K562 (cell line): ENCODE results near the gene PDZRN3. TPM values are rescaled to one million over a fixed set of nuclear protein-coding genes. Genes with fewer than 3 reads are reported as not detected.

ENCODE experiments used
- ATAC-seq: fragments of 200-7000 bp; cut with Tn5 transposase; 3 replicates; pipeline ENCODE4 v1.9.1; 2020; ENCODE audit warnings: moderate library complexity
- BruUV-seq: library from RNA; stranded (reverse); fragments of 400-500 nt; replicated peaks from 2 replicates; lab custom pipeline; 2021; lab: Mats Ljungman, UMichigan
- CTCF ChIA-PET: fragments of 300-600 bp; formaldehyde crosslinking; extraction: SDS; loops from one replicate; lab custom pipeline; 2021; ENCODE audit warnings: low intra/inter-chr PET ratio; lab: Yijun Ruan, JAX
- POLR2A ChIA-PET: fragments of 300-600, 350-650 bp; sonication (Branson Sonifier 250); formaldehyde crosslinking; extraction: SDS; loops from one replicate; lab custom pipeline; 2021; ENCODE audit warnings: antibody characterized with exemption, inconsistent platforms; lab: Yijun Ruan, JAX
- DNase-seq, 4 experiments: peaks; one replicate each; pipeline versions ENCODE4 v3.0.0 to v3.0.0-alpha.2; 2011 to 2018; ENCODE audit warnings: low spot score in 3 of 4, mixed read lengths in 3 of 4; ENCODE audit errors: extremely low read depth in 1 of 4
- FAIRE-seq: peaks from 2 replicates; lab custom pipeline; 2011; peaks lifted over from hg19 to GRCh38; lab: Jason Lieb, UNC
- H2AFZ ChIP-seq: 2 replicates; pipeline ENCODE4 v1.6.0; 2011; ENCODE audit warnings: low read depth, low read length, control low read depth, inconsistent platforms
- H3K27ac ChIP-seq: fragments of 200-600 bp; 3 replicates; pipeline ENCODE4 v1.8.0; 2011; ENCODE audit warnings: low read depth, mild to moderate bottlenecking, control low read depth, inconsistent platforms, low read length, moderate library complexity, mixed read lengths; ENCODE audit errors: extremely low read depth
- H3K27me3 ChIP-seq, 2 experiments: fragments of 300-600 bp in 1 of 2; 2 replicates in 1 of 2; 3 replicates in 1 of 2; pipeline versions ENCODE4 v1.6.0 to v1.8.0; 2011; ENCODE audit warnings: inconsistent platforms in 2 of 2, low read length in 2 of 2, mild to moderate bottlenecking in 1 of 2, mixed read lengths in 1 of 2, moderate library complexity in 1 of 2; ENCODE audit not compliant: control insufficient read depth in 2 of 2, insufficient read depth in 2 of 2
- H3K36me3 ChIP-seq: fragments of 300-600 bp; 3 replicates; pipeline ENCODE4 v1.8.0; 2011; ENCODE audit warnings: mild to moderate bottlenecking, low read length, inconsistent platforms; ENCODE audit not compliant: control insufficient read depth, insufficient read depth
- H3K4me1 ChIP-seq, 2 experiments: fragments of 200-600 bp in 1 of 2; replicated peaks in 1 of 2; 2 replicates in 1 of 2; 3 replicates in 1 of 2; pipeline versions ENCODE4 v1.5.1 to v1.8.0; 2011; ENCODE audit warnings: inconsistent platforms in 2 of 2, low read length in 2 of 2, mild to moderate bottlenecking in 1 of 2, mixed read lengths in 1 of 2, moderate library complexity in 1 of 2; ENCODE audit not compliant: control insufficient read depth in 2 of 2, insufficient read depth in 2 of 2
- H3K4me2 ChIP-seq: 2 replicates; pipeline ENCODE4 v1.6.1; 2011; ENCODE audit warnings: low read length, control low read depth, inconsistent platforms, mixed read lengths; ENCODE audit not compliant: insufficient read depth
- H3K4me3 ChIP-seq: fragments of 200-600 bp; sonication (generic), shearing (Covaris generic); 2 replicates; pipeline ENCODE4 v1.5.1; 2016; ENCODE audit warnings: control low read depth, inconsistent platforms
- H3K79me2 ChIP-seq: fragments of 200-600 bp; 3 replicates; pipeline ENCODE4 v1.8.0; 2011; ENCODE audit warnings: low read length, inconsistent platforms; ENCODE audit not compliant: control insufficient read depth, insufficient read depth
- H3K9ac ChIP-seq, 2 experiments: 2 replicates each; pipeline versions ENCODE4 v1.6.0 to v1.6.1; 2011; ENCODE audit warnings: low read depth in 2 of 2, low read length in 2 of 2, control low read depth in 1 of 2, inconsistent platforms in 1 of 2, mild to moderate bottlenecking in 1 of 2, mixed read lengths in 1 of 2; ENCODE audit not compliant: insufficient read depth in 1 of 2
- H3K9me1 ChIP-seq: one replicate; pipeline ENCODE4 v1.6.0; 2011; ENCODE audit warnings: inconsistent platforms, mild to moderate bottlenecking, low read length, moderate library complexity; ENCODE audit not compliant: control insufficient read depth, insufficient read depth
- H3K9me3 ChIP-seq: replicated peaks from 2 replicates; pipeline ENCODE4 v1.5.1; 2011; ENCODE audit warnings: low read depth, low read length, inconsistent platforms; ENCODE audit not compliant: control insufficient read depth, insufficient read depth
- H4K20me1 ChIP-seq: replicated peaks from 2 replicates; pipeline ENCODE4 v1.6.1; 2011; ENCODE audit warnings: low read length, inconsistent platforms, mixed read lengths; ENCODE audit not compliant: control insufficient read depth, insufficient read depth
- ARHGAP35 ChIP-seq: fragments of 450-650 bp; IDR thresholded peaks from 2 replicates; pipeline ENCODE4 v1.6.1; 2018; ENCODE audit not compliant: partially characterized antibody
- DMBX1 ChIP-seq: fragments of 250-450 bp; sonication (Bioruptor Pico); IDR thresholded peaks from 2 replicates; pipeline ENCODE4 v1.8.0; 2022; ENCODE audit warnings: inconsistent platforms, mild to moderate bottlenecking, moderate library complexity, borderline replicate concordance
- FOXJ3 ChIP-seq: sonication (generic); formaldehyde crosslinking; IDR thresholded peaks from 2 replicates; pipeline ENCODE4 v1.4.0; 2020; ENCODE audit warnings: mild to moderate bottlenecking, missing genetic modification reagents
- ILF3 ChIP-seq: fragments of 450-650 bp; IDR thresholded peaks from 2 replicates; pipeline ENCODE4 v1.6.1; 2018; ENCODE audit warnings: antibody characterized with exemption, mild to moderate bottlenecking, moderate library complexity, borderline replicate concordance
- NR2C2 ChIP-seq, 2 experiments: fragments of 200-800 bp in 1 of 2; sonication (Bioruptor generic) in 1 of 2; sonication (generic) in 1 of 2; formaldehyde crosslinking in 1 of 2; IDR thresholded peaks; 2 replicates each; pipeline versions ENCODE4 v1.6.1 to v1.8.0; 2016 to 2022; ENCODE audit warnings: mild to moderate bottlenecking in 1 of 2, missing compliant biosample characterization in 1 of 2, missing genetic modification characterization in 1 of 2, missing genetic modification reagents in 1 of 2
- SMARCA5 ChIP-seq: fragments of 450-650 bp; IDR thresholded peaks from 2 replicates; pipeline ENCODE4 v1.6.1; 2016
- ZNF277 ChIP-seq: fragments of 250-450 bp; sonication (Bioruptor Pico); IDR thresholded peaks from 2 replicates; pipeline ENCODE4 v1.8.0; 2022; ENCODE audit warnings: inconsistent platforms, mild to moderate bottlenecking, moderate library complexity, borderline replicate concordance
- ZNF431 ChIP-seq: sonication (generic); formaldehyde crosslinking; IDR thresholded peaks from 2 replicates; pipeline ENCODE4 v1.8.0; 2022; ENCODE audit warnings: mild to moderate bottlenecking, missing genetic modification reagents
- WGBS: fragments of 100-300 bp; shearing (Covaris generic); methylation state at CpG from one replicate; pipeline ENCODE4 v1.1.6; 2016; ENCODE audit warnings: low coverage, mixed read lengths; ENCODE audit not compliant: insufficient coverage; ENCODE audit errors: missing lambda C conversion rate; 5-methylcytosine and 5-hydroxymethylcytosine counted together
- in situ Hi-C: fragments of 300-500 bp; cut with MboI; formaldehyde crosslinking; loops from 4 replicates; pipeline ENCODE4 v1.15.0; 2018; ENCODE audit warnings: inconsistent platforms, mixed read lengths
- intact Hi-C: fragments of 100-400 bp; cut with micrococcal nuclease; formaldehyde crosslinking; loops from 2 replicates; pipeline ENCODE4 v1.14.2; 2022
- polyA plus RNA-seq, 8 experiments: library from polyadenylated mRNA; depleted of rRNA in 4 of 8; stranded (reverse) in 5 of 8; unstranded in 3 of 8; fragments of >200 nt; fragmentation: Nextera tagmentation in 2 of 8; fragmentation: Illumina TruSeq in 1 of 8; extraction: Ambion mirVana in 2 of 8; extraction: Trizol in 1 of 8; gene quantifications; 2 replicates each; pipeline versions ENCODE4 v1.2.1 to v1.2.3, GENCODE V29; 2011 to 2014; ENCODE audit warnings: inconsistent platforms in 1 of 8, missing spikeins in 1 of 8
- total RNA-seq, 7 experiments: library from RNA; depleted of rRNA in 6 of 7; stranded (reverse); fragments of >200 nt in 6 of 7; fragmentation: Illumina TruSeq in 2 of 7; extraction: Trizol in 2 of 7; gene quantifications; 2 replicates each; pipeline versions ENCODE4 v1.2.1 to v1.2.3, GENCODE V29; 2011 to 2021; ENCODE audit warnings: low replicate concordance in 1 of 7
- TF ChIP-seq, protein P1 (sequence below): fragments of 250-450 bp; sonication (Bioruptor Pico); IDR thresholded peaks from 2 replicates; pipeline ENCODE4 v1.6.1; 2021; ENCODE audit warnings: mild to moderate bottlenecking
- TF ChIP-seq, protein P2 (sequence below), 2 experiments: fragments of 200-800 bp in 1 of 2; sonication (Bioruptor generic) in 1 of 2; sonication (generic) in 1 of 2; formaldehyde crosslinking in 1 of 2; IDR thresholded peaks in 1 of 2; conservative IDR thresholded peaks in 1 of 2; 2 replicates each; pipeline versions ENCODE4 v1.5.0 to v1.6.1; 2016 to 2020; ENCODE audit warnings: missing compliant biosample characterization in 1 of 2, missing genetic modification characterization in 1 of 2, missing genetic modification reagents in 1 of 2

PDZRN3 gene
- total and polyA plus RNA-seq, 9 of the 15 experiments (the other 6 are each of a cell fraction or from before 2014, with no cell fraction given), result 0.16 TPM; not detected in 8

DNA sequence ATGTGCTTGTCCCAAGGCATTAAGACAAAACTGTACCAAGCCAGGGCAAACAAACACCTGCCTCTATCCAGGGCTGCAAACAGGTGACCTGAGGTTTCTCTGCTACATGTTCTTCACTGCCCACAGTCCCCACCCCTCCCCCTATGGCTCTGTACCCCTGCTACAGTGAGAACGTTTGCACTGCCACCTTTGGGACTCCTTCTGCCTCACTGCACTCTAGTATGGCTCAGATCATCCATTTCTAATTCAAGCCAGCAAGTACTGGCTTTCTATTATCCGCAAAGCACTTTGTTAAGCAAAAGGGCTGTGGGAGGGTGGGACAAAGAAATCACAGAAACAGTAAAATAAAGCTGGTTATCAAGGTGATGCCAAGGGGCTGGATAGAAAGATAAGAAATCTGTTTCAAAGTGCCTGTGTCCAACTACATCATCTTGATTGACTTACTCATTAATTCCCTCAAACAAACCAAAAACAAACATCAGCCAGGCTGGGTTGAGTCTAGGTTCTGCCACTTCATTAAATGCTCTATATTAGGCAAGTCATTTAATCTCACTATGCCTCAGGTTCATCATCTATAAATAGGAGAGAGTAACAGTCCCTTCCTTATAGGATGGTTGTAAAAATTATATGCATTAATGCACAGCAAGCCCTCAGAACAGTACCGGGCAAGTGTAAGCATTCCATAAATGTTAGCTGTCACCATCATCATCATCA lies 95.3 kb downstream of the PDZRN3 start:
- CTCF ChIA-PET, result no interaction called here
- FAIRE-seq, result no peak
- intact Hi-C loops, result no loop called here
- TF ChIP-seq, protein P1, sequence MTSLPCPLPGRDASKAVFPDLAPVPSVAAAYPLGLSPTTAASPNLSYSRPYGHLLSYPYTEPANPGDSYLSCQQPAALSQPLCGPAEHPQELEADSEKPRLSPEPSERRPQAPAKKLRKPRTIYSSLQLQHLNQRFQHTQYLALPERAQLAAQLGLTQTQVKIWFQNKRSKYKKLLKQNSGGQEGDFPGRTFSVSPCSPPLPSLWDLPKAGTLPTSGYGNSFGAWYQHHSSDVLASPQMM (CRISPR knock-in tag), result no peak
- TF ChIP-seq, all 486 proteins: peak for 0
- H3K4me1 ChIP-seq, result no peaks in the 10 kb centered on the region
- H3K9me1 ChIP-seq, result no peaks in the 10 kb centered on the region
- H3K9ac ChIP-seq, result no peak overlapping the region
- BruUV-seq, result no TSS peak
- H3K27ac ChIP-seq, result no peak overlapping the region
- in situ Hi-C loops, result no loop called here
- 0% methylated on average over 3 of the region's 3 CpGs for WGBS
- no peak for DNase-seq
- POLR2A ChIA-PET, result no interaction called here
- H4K20me1 ChIP-seq, result no peaks in the 10 kb centered on the region
- H3K36me3 ChIP-seq, result no peaks in the 10 kb centered on the region
- H3K27me3 ChIP-seq, result no peaks in the 10 kb centered on the region; a peak in 1 of 5 replicates
- H3K79me2 ChIP-seq, result no peaks in the 10 kb centered on the region
- H2AFZ ChIP-seq, result no peak overlapping the region
- no peaks in the 10 kb centered on the region for H3K9me3 ChIP-seq
- no peak overlapping the region for H3K4me3 ChIP-seq
- no peak overlapping the region for H3K4me2 ChIP-seq
- ATAC-seq, result no peak

DNA sequence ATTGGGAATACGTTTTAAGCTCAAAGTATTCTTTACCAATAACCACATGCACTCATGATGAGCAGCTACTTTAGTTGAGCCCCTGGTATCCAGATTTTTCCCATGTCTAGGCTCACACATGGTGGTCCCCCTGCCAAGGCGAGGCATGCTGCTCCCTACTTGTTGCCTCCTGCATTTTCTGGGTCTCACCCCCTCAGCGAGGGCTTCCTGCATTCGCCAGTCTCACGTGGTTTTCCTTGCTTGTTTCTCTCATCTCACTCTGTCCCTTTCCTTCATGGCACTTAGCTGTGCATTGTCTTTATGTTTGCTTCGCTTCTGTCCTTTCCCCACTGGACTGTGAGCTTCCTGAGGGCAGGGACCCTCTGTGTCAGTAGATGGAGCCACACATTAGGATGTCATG lies 99.2 kb downstream of the PDZRN3 start:
- Histone ChIP-seq H3K4me3 (no peak overlapping the region), H3K27ac (no peak overlapping the region), H3K27me3 (no peaks in the 10 kb centered on the region), H3K36me3 (no peaks in the 10 kb centered on the region), H3K9ac (no peak overlapping the region), H3K79me2 (no peaks in the 10 kb centered on the region), H4K20me1 (no peaks in the 10 kb centered on the region), H3K4me1 (no peaks in the 10 kb centered on the region), H3K9me1 (no peaks in the 10 kb centered on the region), H3K9me3 (no peaks in the 10 kb centered on the region), H2AFZ (no peak overlapping the region), H3K4me2 (no peak overlapping the region)
- in situ Hi-C loops (no loop called here), intact Hi-C loops (no loop called here)
- FAIRE-seq (no peak), DNase-seq (no peak), ATAC-seq (no peak)
- ChIA-PET CTCF (no interaction called here), POLR2A (no interaction called here)
- 0% methylated on average over 6 of the region's 6 CpGs for WGBS
- no TSS peak for BruUV-seq
- TF ChIP-seq SMARCA5 (no peak), ILF3 (no peak), DMBX1 (CRISPR knock-in tag) (no peak), ZNF277 (no peak), NR2C2 (CRISPR knock-in tag; IDR thresholded peaks at IDR 0.05) (no peak), NR2C2 (tag; IDR thresholded peaks at IDR 0.05) (no peak), ARHGAP35 (no peak), FOXJ3 (CRISPR knock-in tag) (no peak), ZNF431 (CRISPR knock-in tag) (no peak)
- TF ChIP-seq, protein P2, sequence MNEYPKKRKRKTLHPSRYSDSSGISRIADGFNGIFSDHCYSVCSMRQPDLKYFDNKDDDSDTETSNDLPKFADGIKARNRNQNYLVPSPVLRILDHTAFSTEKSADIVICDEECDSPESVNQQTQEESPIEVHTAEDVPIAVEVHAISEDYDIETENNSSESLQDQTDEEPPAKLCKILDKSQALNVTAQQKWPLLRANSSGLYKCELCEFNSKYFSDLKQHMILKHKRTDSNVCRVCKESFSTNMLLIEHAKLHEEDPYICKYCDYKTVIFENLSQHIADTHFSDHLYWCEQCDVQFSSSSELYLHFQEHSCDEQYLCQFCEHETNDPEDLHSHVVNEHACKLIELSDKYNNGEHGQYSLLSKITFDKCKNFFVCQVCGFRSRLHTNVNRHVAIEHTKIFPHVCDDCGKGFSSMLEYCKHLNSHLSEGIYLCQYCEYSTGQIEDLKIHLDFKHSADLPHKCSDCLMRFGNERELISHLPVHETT (CRISPR knock-in tag; conservative IDR thresholded peaks at IDR 0.05 in 1 of 2, IDR thresholded peaks at IDR 0.05 in 1 of 2), result no peak
